SU-DHL-6 (cell line): ENCODE results near the gene RAD51C.

Experiments
- H2AFZ ChIP-seq: fragments of 200-600 bp; sonication (generic); 2 replicates; pipeline ENCODE4 v1.6.1; 2014; ENCODE audit warnings: low read depth, mild to moderate bottlenecking, moderate library complexity, mixed read lengths, antibody characterized with exemption, low read length; ENCODE audit not compliant: severe bottlenecking
- H3F3A ChIP-seq: fragments of 200-600 bp; shearing (Covaris generic); 2 replicates; pipeline ENCODE4 v1.6.0; 2016; ENCODE audit warnings: antibody characterized with exemption, mild to moderate bottlenecking; ENCODE audit not compliant: insufficient read depth
- H3K27ac ChIP-seq: fragments of 200-600 bp; sonication (generic); 2 replicates; pipeline ENCODE4 v1.5.1; 2016; ENCODE audit warnings: low read depth, mild to moderate bottlenecking, low read length, moderate library complexity, mixed read lengths
- H3K27me3 ChIP-seq: fragments of 200-600 bp; sonication (generic), shearing (Covaris generic); 2 replicates; pipeline ENCODE4 v1.6.0; 2014; ENCODE audit warnings: mild to moderate bottlenecking, low read length
- H3K36me3 ChIP-seq: fragments of 200-600 bp; sonication (generic); 2 replicates; pipeline ENCODE4 v1.6.1; 2014; ENCODE audit warnings: mild to moderate bottlenecking, low read length, mixed read lengths
- H3K4me2 ChIP-seq: fragments of 300-600, 200-600 bp; shearing (Covaris generic), sonication (generic); 2 replicates; pipeline ENCODE4 v1.6.0; 2014; ENCODE audit warnings: low read length, low read depth, mild to moderate bottlenecking; ENCODE audit not compliant: poor library complexity, severe bottlenecking
- H3K4me3 ChIP-seq: fragments of 200-600 bp; sonication (generic); 2 replicates; pipeline ENCODE4 v1.5.1; 2014; ENCODE audit warnings: antibody characterized with exemption, low read length, mild to moderate bottlenecking, mixed read lengths; ENCODE audit not compliant: insufficient read depth, poor library complexity, severe bottlenecking
- H3K79me2 ChIP-seq: fragments of 200-600 bp; sonication (generic); 2 replicates; pipeline ENCODE4 v1.6.1; 2014; ENCODE audit warnings: mild to moderate bottlenecking, low read length, moderate library complexity; ENCODE audit not compliant: insufficient read depth
- H3K9ac ChIP-seq: fragments of 200-600 bp; sonication (generic); 2 replicates; pipeline ENCODE4 v1.7.0; 2014; ENCODE audit warnings: mild to moderate bottlenecking, low read length
- H3K9me2 ChIP-seq: fragments of 200-600 bp; sonication (generic); replicated peaks from 2 replicates; pipeline ENCODE4 v1.6.1; 2014; ENCODE audit warnings: low read length; ENCODE audit not compliant: insufficient read depth
- H3K9me3 ChIP-seq: fragments of 200-600 bp; sonication (generic); 2 replicates; pipeline ENCODE4 v1.6.1; 2014; ENCODE audit warnings: low read length, mixed read lengths; ENCODE audit not compliant: insufficient read depth
- H4K20me1 ChIP-seq: fragments of 200-600 bp; sonication (generic); 2 replicates; pipeline ENCODE4 v1.6.1; 2014; ENCODE audit warnings: low read depth, mild to moderate bottlenecking, antibody characterized with exemption, low read length, moderate library complexity, mixed read lengths
- CTCF ChIP-seq: fragments of 200-600 bp; sonication (generic); IDR thresholded peaks from one replicate; pipeline ENCODE4 v1.5.1; 2017; ENCODE audit warnings: antibody characterized with exemption, mild to moderate bottlenecking, low read length, moderate library complexity; ENCODE audit not compliant: insufficient read depth, poor library complexity, severe bottlenecking
- EZH2phosphoT487 ChIP-seq: fragments of 200-600 bp; sonication (generic), shearing (Covaris generic); conservative IDR thresholded peaks from 2 replicates; pipeline ENCODE4 v1.6.1; 2018; ENCODE audit warnings: mild to moderate bottlenecking, antibody characterized with exemption, low read length, moderate library complexity, mixed read lengths

RAD51C gene

GRCh38 chr17:58758890-58759289 is 66.5 kb downstream of the RAD51C start:
- Histone ChIP-seq H3F3A (peaks cover 6% of the 10 kb centered on the region), H4K20me1 (no peaks in the 10 kb centered on the region), H3K9me3 (no peaks in the 10 kb centered on the region), H3K9me2 (no peaks in the 10 kb centered on the region), H3K4me2 (no peak overlapping the region), H3K27ac (no peak overlapping the region), H3K27me3 (no peaks in the 10 kb centered on the region), H3K4me3 (no peak overlapping the region), H3K9ac (no peak overlapping the region), H3K79me2 (no peaks in the 10 kb centered on the region), H3K36me3 (no peaks in the 10 kb centered on the region), H2AFZ (no peak overlapping the region)
- TF ChIP-seq CTCF: no peak
- TF ChIP-seq EZH2phosphoT487: no peak

- H3K9ac ChIP-seq: no peak overlapping the region
- H3K27me3 ChIP-seq: no peaks in the 10 kb centered on the region
- H3K79me2 ChIP-seq: no peaks in the 10 kb centered on the region
- H3K4me2 ChIP-seq: no peak overlapping the region
- H3K36me3 ChIP-seq: no peaks in the 10 kb centered on the region
- no peaks in the 10 kb centered on the region for H4K20me1 ChIP-seq
- TF ChIP-seq CTCF: no peak
- TF ChIP-seq EZH2phosphoT487: no peak
- H2AFZ ChIP-seq: no peak overlapping the region
- no peak overlapping the region for H3K27ac ChIP-seq
- no peaks in the 10 kb centered on the region for H3K9me2 ChIP-seq
- peaks cover 6% of the 10 kb centered on the region for H3F3A ChIP-seq
- no peaks in the 10 kb centered on the region for H3K9me3 ChIP-seq
- no peak overlapping the region for H3K4me3 ChIP-seq
These were observed 67.1 kb downstream of the RAD51C start for GRCh38 chr17:58759522-58759921.

GRCh38 chr17:58760248-58760647 is 67.8 kb downstream of the RAD51C start:
- Histone ChIP-seq H3K4me3 (no peak overlapping the region), H3F3A (peaks cover 3% of the 10 kb centered on the region), H3K4me2 (no peak overlapping the region), H3K9me3 (no peaks in the 10 kb centered on the region), H2AFZ (no peak overlapping the region), H3K79me2 (no peaks in the 10 kb centered on the region), H3K9me2 (no peaks in the 10 kb centered on the region), H3K27ac (no peak overlapping the region), H4K20me1 (no peaks in the 10 kb centered on the region), H3K36me3 (no peaks in the 10 kb centered on the region), H3K27me3 (no peaks in the 10 kb centered on the region), H3K9ac (no peak overlapping the region)
- TF ChIP-seq EZH2phosphoT487 (no peak), CTCF (no peak)
